GM19023 (cell line): Measurements from ENCODE around the gene ZC3HAV1.
"Not testable (repeated sequence)": the region's sequence is repeated elsewhere in the genome, so short reads cannot be mapped to it uniquely, and the experiment has no call there.

Source experiments
- ATAC-seq: cut with Tn5 transposase; IDR thresholded peaks from one replicate; pipeline ENCODE4 v1.9.1; 2021; ENCODE audit warnings: mild to moderate bottlenecking, moderate library complexity; ENCODE audit not compliant: unreplicated experiment

The ZC3HAV1 gene

DNA sequence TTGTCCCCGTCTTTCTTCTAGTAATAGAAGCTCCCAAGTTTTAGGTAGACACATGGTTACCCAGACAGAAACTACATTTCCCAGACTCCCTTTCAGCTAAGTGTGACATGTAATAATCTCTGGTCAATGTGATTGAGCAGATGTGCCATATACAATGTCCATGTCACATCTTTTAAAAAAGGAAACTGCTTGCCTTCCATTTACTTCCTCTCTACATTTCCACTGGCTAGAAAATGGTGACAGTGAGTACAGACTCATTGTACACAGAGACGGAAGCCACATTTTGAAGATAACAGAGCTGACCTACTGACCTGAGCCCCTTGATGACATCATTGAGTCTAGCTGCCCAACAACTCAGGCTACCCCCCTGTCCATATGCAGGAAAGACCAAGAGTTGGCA is 21.3 kb downstream of the ZC3HAV1 start:
- ATAC-seq, result no peak

DNA sequence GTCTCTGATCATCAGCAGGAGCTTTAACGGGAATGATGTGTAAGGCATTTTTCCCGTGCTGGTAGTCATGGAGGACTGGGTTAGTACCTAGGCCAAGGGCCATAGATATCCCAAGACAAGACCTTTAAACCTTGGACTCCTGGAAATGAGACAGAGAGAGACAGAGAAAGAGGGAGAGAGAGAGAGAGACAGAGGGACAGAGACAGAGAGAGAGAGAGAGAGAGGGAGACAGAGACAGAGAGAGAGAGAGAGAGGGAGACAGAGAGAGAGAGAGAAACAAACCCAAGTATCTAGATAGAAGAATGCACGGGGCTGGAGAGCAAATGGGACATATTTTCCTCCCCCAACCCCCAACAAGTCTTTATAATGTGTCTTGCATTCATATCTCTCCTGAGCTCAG is 22.3 kb downstream of the ZC3HAV1 start:
- ATAC-seq, result no peak

DNA sequence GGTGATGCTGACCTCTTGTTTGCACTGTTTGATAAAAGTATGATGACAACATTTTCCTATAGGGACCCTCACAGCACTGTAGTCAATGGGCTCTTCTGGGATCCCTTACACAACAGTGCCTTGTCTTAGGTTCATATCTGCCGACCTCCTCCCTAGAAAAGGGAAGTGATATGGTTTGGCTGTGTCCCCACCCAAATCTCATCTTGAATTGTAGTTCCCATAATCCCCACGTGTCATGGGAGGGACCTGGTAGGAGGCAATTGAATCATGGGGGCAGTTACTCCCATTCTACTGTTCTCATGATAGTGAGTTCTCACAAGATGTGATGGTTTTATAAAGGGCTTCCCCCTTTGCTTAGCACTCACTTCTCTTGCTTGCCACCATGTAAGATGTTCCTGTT is 23.1 kb downstream of the ZC3HAV1 start:
- ATAC-seq, result no peak

DNA sequence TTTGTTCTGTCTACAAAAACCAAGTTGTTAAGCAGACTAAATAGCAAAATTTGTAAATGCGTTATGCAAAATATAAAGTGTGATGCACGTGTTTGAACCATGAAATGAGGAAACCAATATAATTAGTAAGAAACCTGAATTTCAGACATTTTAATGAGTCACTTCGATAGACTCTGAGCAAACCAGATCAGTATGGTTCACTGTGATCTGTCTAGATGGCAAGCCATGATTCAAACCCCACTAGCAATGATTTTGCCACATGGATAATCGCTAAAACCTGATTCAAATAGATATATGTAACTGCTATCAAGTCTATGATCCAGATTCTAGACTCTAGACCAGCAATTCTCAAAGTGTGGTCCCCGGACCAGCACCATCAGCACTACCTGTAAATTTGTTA is 24.8 kb downstream of the ZC3HAV1 start:
- ATAC-seq, result no peak

DNA sequence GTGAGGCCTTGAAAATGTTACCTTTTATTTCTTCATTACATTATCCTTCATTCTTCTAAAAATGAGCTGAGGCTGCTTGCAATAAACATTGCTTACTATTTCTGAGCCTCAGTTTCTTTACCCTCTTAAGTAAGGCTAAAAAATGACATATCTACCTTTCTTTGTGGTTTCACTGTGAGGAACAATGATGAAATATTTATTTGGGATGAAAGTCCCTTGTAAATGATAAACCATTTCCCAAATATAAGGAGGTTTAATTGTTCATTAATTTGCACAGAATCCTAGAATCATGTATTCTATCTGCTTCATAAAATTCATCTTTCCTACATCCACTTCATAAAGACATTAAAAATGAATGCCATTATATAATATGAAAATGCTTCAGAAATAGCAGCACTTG is 27.9 kb downstream of the ZC3HAV1 start:
- no peak for ATAC-seq

DNA sequence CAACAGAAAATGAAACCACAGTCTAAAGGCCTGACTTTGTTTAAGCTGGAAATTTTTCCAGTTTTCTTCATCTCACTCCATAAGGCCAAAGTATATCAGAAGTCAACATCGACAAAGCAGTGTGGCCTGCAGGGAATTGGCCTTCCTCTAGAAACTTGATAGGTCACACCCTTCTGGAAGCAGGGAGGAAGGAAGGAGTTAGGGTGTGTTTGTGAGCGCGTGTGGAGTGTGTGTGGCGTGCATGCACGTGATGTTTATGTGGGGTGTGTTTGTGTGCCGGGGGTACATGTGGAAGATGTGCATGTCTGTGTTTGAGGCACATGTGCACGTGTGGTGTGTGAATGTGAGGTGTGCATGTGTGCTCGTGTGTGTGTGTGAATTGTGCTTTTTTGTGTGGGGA is 28.6 kb downstream of the ZC3HAV1 start:
- ATAC-seq, result no peak

DNA sequence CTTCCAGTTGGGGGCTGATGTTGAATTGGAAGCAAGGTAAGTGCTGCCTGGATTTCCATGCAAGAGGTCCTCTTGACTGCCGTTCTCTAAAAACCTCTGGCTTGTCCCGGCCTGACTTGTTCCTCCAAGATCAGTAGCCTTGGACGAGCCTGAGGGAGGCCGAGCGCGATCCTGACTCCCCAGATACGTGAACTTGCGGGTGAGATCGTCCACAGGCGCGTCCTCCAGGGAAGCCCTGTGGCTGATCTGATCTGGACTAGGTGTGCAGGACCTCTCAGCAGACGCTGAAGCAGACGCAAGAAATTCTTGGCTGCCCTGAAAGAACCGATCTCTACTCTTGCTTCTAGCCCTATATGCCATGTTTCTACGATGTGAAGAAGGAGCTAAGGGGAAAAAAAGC is 29.7 kb downstream of the ZC3HAV1 start:
- ATAC-seq, result no peak

DNA sequence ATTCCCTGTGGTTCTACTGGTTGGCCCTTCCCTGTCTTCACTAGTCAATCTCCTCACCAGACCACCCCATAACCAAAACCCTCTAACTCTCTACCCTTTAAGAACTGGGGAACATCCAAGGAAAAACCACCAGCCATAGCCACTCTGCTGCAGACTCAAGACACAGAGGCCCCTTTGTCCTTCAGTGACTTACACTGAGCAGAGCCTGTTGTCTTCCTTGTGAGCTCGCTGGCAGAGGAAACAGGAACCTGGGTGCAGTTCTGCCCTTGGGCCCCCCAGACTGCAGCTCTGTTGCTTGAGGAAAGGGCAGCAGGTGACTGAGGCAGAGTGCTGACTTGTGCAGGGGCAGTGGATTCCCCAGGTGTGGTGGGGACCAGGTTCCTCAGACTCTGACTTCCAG is 30.6 kb downstream of the ZC3HAV1 start:
- no peak for ATAC-seq

DNA sequence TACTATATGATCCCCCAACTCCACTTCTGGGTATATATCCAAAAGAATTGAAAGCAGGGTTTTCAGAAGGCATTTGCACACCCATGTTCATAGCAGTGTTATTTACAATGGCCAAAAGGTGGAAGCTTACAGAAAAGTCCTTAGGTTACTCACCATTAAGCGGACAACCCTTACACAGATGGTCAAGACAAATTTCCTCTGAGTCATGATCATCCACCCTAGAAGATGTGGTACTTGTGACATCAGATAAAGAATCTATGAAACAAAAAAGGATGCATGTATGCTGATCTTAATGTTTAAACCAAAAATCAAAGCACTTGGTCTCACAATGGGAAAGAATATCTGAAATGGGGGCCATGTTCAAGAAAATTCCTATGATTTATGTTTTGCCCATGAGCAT is 31.1 kb downstream of the ZC3HAV1 start:
- no peak for ATAC-seq

DNA sequence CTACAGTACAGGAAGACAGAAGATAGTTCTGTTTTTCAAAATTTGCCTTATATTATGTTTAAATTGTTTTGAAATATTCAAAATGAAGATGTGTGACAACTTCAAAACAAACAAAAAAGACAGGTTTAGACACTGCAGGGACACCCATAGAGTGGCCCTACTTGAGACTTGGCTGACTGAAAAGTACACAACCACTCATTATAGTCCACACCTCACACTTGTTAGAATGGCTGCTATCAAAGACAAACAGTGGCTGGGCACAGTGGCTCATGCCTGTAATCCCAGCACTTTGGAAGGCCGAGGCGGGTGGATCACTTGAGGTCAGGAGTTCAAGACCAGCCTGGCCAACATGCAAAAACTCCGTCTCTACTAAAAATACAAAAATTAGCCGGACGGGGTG is 31.8 kb downstream of the ZC3HAV1 start:
- ATAC-seq, result not testable (repeated sequence)

DNA sequence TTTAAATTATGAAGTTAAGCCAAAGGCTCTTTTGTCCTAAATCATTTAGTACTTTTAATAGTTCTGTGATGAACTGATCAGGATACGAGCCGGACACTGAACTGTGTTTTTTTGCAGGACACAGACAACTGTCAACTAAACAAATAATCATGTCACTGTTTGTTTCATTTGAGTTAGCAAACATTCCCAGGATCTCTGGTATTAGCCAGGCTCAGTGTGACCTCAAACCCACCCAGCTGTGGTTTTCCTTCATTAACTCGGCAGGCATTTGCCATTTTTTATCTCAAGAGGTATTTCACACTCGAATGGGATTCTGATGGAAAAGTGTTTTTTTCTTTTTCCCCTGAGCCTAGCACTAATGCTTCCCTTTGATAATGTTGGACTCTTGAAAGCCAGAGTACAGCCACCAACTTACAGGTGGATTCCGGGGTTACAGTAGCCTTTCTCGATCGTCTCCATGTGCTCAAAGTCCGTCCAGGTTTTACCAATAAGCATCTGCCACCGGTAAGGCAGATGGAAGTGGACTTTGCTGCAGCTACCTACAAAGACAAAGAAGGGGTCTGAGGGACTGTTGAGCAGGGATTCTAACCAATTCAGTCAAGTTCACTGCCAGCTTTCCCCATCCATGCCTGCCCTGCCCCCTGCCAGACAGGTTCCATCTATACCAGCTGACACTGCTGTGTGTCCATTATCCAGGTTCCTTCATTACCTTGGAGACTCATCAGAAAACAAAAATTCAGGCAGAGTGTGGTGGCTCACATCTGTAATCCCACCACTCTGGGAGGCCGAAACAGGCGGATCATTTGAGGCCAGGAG is 33.4 kb downstream of the ZC3HAV1 start:
- no peak for ATAC-seq

DNA sequence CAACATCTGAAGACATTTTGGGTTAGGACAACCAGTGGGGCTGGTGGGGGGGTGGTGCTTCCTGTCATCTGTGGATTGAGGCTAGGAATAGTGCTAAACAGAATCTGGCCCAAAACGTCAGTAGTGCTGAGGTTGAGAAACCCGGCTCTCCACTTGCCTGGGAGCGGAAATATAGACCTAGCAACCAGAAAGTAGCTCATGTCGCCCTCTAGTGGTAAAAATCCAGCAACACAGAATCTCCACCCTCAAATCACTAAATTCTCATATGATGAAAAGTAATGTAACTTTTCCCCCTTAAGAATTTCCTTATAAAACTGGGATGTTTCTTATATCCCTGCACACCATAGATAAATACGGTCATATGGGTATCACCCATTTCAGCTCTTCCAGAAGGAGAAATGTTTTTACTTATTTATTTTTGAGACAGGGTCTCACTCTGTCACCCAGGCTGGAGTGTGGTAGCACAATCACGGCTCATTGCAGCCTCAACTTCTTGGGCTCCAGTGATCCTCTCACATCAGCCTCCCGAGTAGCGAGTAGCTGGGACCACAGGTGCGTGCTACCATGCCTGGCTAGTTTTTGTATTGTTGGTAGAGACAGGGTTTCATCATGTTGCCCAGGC is 34.4 kb downstream of the ZC3HAV1 start:
- ATAC-seq, result peak; percentile 83

DNA sequence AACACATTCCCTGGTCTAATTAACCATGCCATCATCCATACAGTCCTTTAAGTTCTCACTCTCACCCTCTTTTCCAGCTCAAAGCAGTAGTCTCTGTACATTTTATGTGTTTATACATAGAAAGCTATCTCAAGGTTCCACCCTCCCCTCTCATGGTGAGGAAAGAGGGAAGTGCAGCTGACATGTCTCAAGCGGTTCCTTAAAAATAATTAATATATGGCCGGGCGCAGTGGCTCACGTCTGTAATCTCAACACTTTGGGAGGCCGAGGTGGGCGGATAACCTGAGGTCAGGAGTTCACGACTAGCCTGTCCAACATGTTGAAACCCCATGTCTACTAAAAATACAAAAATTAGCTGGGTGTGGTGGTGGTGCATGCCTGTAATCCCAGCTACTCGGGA is 36.7 kb downstream of the ZC3HAV1 start:
- ATAC-seq, result no peak

DNA sequence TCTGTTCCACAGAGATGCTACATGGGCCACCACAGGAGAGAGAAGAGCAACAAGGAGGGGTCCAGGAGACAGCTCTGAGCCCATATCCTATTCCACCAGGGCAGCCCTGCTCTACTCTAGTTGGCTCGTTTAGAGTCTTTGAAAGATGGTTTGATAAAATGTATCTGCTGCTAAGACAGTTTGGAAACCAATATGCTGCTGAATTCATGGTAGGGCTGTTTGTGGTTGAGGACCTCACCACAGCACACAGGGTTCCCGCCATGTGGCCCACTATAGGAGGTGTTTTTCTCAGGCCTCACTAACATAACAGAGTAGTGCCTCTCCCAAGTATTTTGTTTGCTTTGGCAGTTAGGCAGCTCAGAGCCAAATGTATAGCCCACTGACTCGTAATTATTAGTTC is 37.8 kb downstream of the ZC3HAV1 start:
- no peak for ATAC-seq

DNA sequence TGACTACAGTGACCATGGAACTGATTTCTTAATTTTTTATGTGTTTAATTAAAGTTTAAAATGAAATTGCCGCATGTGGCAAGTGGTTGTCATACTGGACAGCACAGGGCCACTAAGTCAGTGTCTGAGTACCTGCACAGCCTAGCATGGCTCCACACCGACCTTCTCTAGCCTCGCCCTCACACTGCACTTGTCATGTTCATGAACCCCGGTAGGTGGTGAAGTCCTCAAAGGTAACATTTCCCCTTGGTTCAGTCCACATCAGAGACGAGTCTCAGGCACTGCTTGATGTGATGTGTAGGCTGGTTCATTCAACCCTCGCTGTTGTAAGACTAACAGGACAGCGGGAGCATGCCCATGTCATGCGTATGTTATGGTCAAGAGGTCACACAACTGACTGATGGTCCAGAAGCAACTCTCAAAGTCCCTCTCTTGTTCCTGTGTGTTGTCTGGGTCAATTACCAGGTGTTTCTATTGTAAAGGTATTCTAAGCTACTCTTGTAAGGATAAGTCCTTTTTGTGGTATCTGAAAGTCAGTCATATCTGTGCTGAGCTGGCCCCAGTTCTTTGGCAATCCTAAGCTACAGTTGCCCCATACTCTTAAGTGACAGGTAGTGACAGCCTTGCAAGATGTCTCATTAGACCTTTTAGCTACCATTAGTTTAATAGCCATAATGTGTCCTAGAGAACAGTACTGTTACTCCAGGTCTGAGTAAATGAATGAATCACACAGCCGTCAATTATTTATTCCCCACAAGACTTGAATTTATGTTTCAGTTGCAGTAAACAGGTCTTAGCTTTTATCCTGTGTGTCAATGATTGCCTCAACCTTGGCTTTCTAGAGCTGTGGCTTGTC is 40.7 kb downstream of the ZC3HAV1 start:
- ATAC-seq, result no peak

DNA sequence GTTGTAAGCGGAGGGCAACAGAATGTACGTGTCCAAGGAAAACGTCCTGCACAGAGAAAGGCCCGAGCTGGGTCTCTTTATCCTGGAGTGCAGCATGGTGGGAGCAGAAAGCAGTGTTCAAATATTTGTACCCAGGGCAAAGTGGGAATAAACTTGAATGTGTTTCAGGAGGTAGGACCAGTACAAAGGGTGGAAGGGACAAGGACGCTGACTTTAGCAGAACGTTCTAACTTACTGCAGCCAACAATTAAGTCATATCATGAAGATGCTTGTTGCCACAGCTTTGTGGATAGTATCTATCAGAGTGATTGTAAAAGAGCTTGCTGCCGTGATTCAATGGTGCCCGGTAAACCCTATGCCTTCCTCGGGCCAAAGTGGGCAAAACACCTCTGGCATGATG is 43.2 kb downstream of the ZC3HAV1 start:
- no peak for ATAC-seq

DNA sequence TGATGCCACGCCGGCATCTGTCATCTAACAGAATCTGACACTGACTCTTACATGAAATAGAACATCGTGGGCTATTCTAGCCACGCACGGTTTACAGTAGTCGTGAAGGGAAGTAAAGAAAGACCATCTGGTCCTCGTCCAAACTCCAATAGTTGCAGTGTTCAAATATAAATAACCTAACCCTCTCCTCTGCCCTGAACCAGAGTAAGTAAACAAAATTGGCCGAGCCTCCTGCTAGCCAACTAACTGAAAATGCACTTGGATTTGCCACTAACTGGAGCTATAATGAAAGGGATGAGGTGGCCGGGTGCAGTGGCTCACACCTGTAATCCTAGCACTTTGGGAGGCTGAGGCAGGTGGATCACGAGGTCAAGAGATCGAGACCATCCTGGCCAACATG is 44.2 kb downstream of the ZC3HAV1 start:
- no peak for ATAC-seq

DNA sequence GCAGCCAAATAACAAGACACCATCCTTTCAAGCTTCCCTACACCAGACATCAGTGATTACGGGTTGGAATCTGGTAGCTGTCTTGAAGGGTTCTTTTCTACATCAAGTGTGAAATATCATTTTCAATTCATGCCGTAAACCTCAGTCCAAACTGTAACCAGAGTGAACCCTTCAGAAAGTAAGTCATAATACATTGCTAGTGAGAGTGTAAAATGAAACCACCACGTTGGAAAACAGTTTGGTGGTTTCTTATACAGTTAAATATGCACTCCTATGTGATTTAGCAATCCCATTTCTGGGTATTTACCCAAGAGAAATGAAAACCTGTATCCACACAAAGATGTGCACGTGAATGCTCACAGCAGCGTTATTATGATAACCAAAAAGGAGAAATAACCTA is 48.1 kb downstream of the ZC3HAV1 start:
- ATAC-seq, result no peak

DNA sequence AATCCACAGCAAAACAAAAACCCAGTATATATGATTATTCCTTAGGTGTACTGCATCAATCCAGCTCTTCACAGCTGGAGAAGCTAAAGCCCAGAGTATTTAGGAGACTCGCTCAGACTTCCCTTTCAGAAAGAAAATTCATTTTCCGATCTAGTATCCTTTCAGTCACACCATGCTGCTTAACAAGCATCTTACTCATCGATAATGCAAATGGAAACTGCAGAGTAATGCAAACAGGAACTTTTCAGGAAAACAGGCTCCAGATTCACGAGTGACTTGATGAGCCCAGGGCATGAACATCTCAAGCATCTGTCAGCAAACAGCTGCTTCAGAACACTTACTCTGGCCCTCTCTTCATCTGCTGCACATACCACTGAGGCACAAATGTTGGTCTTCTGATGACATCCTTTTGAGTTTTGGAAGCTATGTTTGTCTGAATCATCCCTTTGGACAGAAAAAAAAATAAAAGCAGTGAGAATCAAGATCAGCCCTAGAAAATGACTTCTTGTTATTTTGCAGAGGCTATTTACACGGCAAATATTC is 48.8 kb downstream of the ZC3HAV1 start:
- ATAC-seq, result no peak

DNA sequence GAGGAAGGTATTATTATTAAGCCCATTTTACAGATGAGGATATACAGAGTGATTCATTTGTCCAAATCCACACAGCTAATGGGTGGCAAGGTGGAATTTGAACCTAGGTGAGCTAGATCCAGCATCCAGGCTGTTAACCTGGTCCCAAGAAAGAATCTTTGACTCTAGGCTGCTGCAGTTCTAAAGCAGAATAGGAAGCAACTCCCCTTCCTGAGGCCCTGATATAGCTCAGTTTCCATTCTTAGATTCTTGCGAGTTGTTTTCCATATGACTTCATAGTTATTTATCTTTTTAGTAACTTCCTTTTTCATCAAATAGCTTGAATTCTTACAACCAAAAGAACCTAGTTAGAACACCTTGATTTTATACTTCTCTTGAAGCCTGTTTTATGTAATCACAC is 49.6 kb downstream of the ZC3HAV1 start:
- no peak for ATAC-seq

DNA sequence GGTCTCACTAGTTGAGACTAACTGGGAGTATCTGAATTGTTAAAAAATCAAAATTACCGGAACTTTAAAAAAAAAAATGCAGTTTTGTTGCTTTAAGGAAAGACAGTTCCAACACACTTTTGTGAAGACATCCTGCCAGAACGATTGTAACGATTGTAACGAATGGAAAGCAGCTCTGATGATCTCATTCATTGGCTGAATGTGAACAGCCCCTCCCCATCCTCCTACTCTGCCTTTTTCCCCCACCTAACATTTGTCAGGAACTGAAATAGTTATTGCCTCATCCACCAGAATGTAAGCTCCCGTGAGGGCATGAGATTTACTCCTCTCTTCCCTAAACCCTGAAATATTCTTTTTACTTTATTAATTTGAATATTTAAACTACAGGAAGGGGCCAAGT is 50.6 kb downstream of the ZC3HAV1 start:
- ATAC-seq, result no peak

DNA sequence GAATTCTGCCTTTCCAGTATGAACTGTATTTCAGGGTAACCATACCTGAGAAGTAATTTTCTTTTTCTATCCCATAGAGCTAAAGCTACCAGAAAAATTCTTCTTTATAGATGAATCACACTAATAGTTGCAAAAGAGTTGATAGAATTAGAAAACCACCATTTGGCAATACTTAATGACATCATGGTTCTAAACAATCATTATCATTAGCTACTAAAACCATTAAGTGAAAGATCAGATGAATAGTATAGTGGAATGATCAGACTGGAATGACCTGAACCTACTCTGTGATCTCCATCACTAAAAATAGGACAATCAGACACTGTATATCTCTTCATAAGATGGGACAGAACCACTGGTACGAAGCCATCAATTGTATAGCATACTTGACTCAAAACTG is 53.8 kb downstream of the ZC3HAV1 start:
- ATAC-seq, result no peak
